Astrocyte of the cerebellum (primary cell): ENCODE data around the gene OPHN1.

Experiments used
- DNase-seq: peaks from one replicate; pipeline ENCODE4 v3.0.0-alpha.2; 2011; ENCODE audit warnings: low read depth
- H3K4me3 ChIP-seq: 2 replicates; pipeline ENCODE4 v1.5.1; 2011; ENCODE audit warnings: mild to moderate bottlenecking, low read depth, low read length, moderate library complexity
- in situ Hi-C: cut with HindIII; loops from 2 replicates; pipeline ENCODE4 v1.10.0; 2017; ENCODE audit warnings: low sequenced_read_pairs
- TF ChIP-seq, protein P1 (sequence below): IDR thresholded peaks from 2 replicates; pipeline ENCODE4 v1.5.1; 2012; ENCODE audit warnings: low read length, low read depth, moderate library complexity, mild to moderate bottlenecking; ENCODE audit errors: missing control alignments

The OPHN1 gene, protein sequence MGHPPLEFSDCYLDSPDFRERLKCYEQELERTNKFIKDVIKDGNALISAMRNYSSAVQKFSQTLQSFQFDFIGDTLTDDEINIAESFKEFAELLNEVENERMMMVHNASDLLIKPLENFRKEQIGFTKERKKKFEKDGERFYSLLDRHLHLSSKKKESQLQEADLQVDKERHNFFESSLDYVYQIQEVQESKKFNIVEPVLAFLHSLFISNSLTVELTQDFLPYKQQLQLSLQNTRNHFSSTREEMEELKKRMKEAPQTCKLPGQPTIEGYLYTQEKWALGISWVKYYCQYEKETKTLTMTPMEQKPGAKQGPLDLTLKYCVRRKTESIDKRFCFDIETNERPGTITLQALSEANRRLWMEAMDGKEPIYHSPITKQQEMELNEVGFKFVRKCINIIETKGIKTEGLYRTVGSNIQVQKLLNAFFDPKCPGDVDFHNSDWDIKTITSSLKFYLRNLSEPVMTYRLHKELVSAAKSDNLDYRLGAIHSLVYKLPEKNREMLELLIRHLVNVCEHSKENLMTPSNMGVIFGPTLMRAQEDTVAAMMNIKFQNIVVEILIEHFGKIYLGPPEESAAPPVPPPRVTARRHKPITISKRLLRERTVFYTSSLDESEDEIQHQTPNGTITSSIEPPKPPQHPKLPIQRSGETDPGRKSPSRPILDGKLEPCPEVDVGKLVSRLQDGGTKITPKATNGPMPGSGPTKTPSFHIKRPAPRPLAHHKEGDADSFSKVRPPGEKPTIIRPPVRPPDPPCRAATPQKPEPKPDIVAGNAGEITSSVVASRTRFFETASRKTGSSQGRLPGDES

DNA sequence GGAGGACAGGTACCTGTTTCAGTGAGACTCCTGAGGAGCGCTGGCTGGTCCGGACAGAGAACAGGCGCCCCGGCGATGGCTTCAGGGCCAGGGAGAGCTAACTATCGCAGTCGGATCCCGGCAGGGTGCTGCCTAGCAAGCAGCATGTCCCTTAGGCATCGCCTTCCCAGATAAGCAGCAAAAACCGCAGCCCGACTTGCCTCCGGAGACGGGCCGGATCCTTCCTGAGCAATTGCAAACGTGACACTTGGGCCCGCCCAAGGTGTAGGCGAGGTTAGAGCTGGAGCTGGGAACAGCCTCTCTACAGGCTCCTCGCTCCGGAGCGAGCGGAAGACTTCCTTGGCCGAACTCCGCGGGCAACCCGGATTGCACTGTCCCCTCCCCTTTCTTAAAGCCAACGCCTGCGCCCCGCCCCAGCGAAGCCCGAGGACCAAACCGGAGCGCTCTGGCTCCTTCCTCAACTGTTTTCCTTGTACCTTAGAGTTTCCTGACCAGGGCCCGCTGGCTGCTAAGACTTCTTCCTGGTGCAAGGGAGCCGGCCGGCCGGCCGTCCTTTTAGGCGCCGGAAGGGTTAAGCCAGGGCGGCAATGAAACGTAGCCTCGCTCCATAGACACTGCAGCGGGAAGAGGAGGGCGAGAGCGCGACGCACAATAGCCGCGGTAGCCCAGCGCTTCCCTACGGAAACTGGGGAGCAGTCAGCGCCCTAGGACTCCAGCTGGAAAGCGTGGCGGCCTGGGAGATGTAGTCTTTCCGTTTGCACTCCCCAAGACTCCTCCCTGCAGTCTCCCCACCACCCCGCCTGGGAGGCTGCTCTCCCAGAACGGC is at the start of gene OPHN1:
TSS of gene OPHN1 (minus strand) at position 341 of the 826 bp plus-strand sequence. CDS start 475 bp downstream, outside the sequence.
- TF ChIP-seq, protein P1, sequence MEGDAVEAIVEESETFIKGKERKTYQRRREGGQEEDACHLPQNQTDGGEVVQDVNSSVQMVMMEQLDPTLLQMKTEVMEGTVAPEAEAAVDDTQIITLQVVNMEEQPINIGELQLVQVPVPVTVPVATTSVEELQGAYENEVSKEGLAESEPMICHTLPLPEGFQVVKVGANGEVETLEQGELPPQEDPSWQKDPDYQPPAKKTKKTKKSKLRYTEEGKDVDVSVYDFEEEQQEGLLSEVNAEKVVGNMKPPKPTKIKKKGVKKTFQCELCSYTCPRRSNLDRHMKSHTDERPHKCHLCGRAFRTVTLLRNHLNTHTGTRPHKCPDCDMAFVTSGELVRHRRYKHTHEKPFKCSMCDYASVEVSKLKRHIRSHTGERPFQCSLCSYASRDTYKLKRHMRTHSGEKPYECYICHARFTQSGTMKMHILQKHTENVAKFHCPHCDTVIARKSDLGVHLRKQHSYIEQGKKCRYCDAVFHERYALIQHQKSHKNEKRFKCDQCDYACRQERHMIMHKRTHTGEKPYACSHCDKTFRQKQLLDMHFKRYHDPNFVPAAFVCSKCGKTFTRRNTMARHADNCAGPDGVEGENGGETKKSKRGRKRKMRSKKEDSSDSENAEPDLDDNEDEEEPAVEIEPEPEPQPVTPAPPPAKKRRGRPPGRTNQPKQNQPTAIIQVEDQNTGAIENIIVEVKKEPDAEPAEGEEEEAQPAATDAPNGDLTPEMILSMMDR, result no peak
- DNase-seq, result peak; percentile 28
- in situ Hi-C loops, result no loop called here
- peak within 1 kb of the TSS; percentile 58 for H3K4me3 ChIP-seq

DNA sequence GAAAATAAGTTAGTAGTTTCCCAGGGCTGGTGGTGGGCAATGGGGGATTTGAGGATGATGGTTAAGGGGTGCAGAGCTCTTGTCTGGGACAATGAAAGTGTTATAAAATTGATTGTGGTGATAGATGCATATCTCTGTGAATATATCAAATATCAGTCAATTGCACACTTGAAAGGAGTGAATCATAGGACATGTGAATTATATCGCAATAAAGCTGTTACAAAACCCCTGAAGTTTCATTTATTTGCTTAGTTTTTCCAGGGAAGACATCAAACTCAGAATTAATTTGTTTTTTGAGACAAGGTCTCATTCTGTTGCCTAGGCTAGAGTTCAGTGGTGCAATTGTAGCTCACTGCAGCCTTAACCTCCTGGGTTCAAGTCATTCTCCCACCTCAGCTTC is 47.7 kb upstream of the OPHN1 start:
- no peak overlapping the region for H3K4me3 ChIP-seq
- TF ChIP-seq, protein P1, result no peak
- in situ Hi-C loops, result no loop called here
- DNase-seq, result no peak

DNA sequence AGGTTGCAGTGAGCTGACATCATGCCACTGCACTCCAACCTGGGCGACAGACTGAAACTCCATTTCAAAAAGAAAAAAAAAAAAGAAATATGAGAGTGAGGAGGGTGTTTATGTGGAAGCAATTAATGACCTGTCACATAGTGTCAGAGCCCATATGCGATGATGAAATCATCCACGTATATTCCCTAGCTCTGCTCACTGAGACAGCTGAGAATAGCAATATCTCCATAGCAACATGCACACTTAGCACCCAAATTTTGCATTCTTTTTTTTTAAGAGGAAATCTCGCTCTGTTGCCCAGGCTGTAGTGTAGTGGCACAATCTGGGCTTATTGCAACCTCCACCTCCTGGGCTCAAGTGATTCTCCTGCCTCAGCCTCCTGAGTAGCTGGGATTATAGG is 31.5 kb upstream of the OPHN1 start:
- no peak for DNase-seq

DNA sequence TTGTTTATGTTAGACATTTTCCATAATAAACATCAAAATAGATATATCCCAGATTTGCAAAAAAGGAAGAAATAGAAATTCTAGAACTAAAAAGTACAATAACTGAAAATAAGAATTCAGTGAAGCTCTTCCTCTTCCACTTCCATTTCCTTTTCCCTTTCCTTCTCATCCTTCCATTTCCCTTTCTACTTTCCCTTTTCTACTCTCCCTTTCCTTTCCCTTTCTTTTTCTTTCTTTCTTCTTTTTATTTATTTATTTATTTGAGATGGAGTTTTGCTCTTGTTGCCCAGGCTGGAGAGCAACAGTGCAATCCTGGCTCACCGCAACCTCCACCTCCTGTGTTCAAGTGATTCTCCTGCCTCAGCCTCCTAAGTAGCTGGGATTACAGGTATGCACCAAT is 30.6 kb upstream of the OPHN1 start:
- no peak for DNase-seq
- in situ Hi-C loops, result no loop called here
- TF ChIP-seq, protein P1, result no peak
- no peak overlapping the region for H3K4me3 ChIP-seq

More for the DNA sequence above, 31.5 kb upstream of the OPHN1 start:
- TF ChIP-seq, protein P1, result no peak
- no peak overlapping the region for H3K4me3 ChIP-seq
- in situ Hi-C loops, result no loop called here

DNA sequence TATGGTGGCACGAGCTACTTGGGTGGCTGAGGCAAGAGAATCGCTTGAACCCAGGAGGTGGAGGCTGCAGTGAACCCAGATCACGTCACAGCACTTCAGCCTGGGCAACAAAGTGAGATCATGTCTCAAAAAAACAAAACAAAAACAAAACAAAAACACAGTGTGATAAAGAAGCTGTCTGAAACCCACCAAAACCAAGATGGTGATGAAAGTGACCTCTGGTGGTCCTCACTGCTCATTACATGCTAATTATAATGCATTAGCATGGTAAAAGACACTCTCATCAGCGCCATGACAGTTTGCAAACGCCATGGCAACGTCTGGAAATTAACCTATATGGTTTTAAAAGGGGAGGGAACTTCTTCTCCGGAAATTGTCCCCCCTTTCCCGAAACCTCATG is 29.4 kb upstream of the OPHN1 start:
- no peak overlapping the region for H3K4me3 ChIP-seq
- TF ChIP-seq, protein P1, result peak; percentile 51
- in situ Hi-C loops, result no loop called here
- DNase-seq, result peak; percentile 13

DNA sequence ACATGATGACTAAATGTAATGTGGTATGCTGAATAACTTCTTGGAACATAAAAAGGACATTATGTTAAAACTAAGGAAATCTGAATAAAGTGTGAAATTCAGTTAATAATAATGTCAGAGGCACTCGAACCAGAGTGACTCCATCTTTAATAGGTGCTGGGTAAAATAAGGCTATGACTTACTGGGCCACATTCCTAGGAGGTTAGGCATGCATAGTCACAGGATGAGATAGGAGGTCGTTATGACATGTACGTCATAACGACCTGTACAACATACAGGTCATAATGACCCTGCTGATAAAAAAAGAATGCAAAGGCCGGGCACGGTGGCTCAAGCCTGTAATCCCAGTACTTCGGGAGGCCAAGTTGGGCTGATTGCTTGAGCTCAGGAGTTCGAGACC is 28.9 kb upstream of the OPHN1 start:
- no peak for DNase-seq
- TF ChIP-seq, protein P1, result no peak

More for the DNA sequence above, 28.9 kb upstream of the OPHN1 start:
- no peak overlapping the region for H3K4me3 ChIP-seq
- in situ Hi-C loops, result no loop called here
